UCSD-AML1 (cell line): ENCODE data around the gene SCEL.
"Not testable (repeated sequence)": the region's sequence is repeated elsewhere in the genome, so short reads cannot be mapped to it uniquely, and the experiment has no call there.

ENCODE experiments used
- DNase-seq: peaks from one replicate; lab custom pipeline; 2025; ENCODE audit not compliant: unreplicated experiment; lab: John Stamatoyannopoulos, UW

Gene SCEL

DNA sequence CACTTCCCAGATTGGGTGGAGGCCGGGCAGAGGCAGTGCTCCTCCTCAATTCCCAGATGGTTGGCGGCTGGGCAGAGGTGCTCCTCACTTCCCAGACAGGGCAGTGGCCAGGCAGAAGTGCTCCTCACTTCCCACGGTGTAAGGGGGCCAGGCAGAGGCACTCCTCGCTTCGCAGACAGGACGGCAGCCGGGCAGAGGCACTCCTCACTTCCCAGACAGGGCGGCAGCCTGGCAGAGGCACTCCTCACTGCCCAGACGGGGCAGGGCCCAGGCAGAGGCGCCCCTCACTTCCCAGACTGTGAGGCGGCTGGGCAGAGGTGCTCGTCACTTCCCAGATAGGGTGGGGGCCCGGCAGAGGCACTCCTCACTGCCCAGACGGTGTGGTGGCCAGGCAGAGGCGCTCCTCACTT lies 125.3 kb downstream of the SCEL start:
- no peak for DNase-seq

DNA sequence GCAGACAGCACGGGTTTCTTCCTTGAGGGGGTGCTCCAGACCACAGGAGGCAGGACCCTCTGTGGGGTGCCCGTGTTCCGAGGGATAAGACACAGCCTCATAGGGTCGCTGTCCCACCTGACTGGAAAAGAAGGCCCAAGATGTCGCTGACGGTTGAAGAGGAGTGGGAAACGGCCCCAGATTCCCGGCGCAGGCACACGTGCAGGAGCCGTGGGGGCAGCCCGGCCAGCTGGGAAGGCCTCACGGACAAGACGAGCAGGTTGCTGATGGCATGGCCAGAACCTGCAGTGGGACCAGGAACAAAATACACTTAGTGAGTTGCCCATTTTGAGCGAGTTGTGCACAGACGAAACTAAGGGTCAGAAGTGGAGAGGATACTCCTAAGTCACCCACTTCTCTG lies 126.8 kb downstream of the SCEL start:
- not testable (repeated sequence) for DNase-seq

DNA sequence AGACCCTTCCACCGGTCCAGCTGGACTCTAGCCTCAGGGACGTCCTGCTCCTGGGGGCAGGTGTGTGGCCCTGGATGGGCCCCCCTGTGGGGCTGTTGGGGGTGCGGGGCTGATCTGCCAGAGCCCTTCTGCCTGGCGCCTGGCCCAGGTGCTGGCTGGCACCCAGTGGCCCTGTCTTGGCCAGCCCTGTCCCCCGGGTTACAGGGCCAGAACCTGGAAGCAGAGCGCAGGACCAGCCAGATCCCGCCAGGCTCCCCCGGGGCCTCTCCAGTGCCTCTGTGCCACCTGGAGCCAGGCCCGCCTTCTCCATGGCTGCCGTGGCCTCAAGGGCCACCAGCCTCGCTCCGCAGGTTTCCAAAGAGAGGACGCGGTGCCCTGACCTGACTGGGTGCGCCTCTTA lies 127.3 kb downstream of the SCEL start:
- DNase-seq = not testable (repeated sequence)

DNA sequence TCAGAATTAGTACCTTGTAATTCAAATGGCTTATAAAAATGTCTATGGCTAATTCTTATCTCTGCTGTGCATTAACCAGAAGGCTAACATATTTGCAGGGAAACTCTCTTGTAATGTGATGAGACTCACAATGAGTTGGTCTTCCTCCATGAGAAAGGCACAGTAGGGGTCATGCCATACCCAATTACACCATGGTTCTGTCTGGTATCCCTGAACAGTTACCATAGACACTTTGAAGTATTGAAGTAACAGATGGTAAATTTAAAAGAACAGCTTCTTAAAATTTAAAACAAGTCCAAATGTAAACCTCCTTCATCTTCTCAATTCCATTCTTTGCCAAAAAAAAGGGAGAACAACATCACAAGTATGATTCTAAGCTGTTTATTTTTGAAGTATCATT lies 139.3 kb downstream of the SCEL start:
- no peak for DNase-seq

DNA sequence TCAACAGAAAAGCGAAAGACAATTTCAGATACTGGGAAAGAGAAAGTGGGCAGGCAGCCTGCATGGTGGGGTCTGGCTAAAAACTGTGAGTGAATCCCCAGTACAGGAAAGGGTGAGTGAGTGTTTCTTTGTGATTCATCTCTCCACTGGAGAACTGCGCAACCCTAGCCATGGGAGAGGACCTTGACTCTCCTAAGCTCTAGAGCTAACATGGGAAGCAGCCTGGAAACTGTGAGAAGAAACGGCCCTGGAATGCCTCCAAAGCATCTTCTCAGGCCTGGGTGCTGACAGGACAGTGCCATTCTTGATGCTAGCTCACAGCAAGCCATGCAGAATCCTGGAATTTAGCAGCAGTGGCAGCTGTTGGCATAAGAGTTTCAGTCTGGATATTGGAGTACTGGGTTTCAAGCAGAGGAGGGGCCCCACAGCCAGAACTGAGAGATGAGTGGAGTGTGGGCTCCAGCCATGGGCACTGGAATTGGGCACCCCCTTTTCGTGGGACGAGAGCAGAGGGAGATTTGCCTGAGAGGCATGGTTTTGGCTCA lies 143.3 kb downstream of the SCEL start:
- no peak for DNase-seq

DNA sequence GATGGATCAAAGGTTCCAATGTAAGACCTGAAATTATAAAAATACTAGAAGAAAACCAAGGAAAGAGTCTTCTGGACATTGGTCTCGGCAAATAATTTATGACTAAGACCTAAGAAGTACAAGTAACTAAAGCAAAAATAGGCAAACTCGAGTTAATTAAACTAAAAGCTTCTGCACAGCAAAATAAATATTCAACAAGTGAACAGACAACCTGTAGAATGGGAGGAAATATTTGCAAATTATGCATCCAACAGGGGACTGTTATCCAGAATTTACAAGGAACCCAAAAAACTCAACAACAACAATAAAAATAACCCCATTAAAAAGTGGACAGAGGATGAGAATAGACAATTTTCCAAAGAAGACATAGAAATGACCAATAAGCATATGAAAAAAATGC lies 152.3 kb downstream of the SCEL start:
- DNase-seq = no peak

DNA sequence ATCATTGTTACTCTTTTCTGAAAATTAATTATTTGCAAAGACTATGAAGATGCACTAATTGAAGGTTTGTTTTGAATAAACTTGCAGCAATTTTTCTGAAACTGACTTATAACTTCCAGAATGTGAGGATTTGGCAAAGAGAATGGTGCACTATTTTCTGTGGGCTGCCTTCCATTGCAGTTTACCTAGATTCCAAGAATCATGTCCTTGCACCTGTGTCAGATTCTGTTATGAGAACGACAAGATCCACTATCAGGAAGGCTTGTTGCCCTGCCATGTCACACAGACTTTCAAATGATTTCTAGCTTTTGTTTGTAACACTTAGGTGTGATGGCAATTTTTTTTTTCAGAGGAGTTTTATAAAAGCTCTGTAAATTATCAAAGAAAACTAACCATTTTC lies 156.4 kb downstream of the SCEL start:
- DNase-seq = no peak

DNA sequence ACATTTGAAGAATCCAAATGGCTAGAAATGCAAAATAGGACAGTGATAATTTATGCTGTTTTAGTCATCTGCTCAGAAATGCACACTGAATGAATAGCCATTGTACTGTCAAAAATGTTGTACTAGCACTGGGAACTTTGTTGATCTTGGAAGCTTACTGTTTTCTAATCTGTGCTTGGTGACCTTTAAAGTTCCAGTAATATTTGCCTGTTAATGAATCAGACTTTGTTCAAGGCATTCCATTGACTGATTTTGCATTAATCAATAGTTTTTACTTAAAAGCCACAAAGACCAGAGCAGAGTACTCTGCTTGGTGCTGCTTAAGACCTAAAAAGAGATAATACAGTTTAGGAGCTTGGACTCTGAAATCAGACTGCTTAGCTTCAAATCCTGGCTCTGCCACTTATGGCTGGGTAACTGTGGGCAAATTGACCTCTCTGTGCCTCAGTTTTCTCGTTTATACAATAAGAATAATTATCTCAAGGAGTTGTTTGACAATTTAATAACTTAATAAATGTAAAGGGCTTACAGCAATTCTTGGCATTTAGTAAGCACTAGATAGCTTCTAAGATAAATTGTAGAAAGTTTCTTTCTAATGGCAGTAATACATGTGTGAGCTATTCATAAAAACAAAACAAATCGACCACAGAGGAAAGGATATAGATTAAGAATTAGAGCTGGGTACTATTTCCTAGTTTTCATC lies 157.4 kb downstream of the SCEL start:
- DNase-seq = no peak

DNA sequence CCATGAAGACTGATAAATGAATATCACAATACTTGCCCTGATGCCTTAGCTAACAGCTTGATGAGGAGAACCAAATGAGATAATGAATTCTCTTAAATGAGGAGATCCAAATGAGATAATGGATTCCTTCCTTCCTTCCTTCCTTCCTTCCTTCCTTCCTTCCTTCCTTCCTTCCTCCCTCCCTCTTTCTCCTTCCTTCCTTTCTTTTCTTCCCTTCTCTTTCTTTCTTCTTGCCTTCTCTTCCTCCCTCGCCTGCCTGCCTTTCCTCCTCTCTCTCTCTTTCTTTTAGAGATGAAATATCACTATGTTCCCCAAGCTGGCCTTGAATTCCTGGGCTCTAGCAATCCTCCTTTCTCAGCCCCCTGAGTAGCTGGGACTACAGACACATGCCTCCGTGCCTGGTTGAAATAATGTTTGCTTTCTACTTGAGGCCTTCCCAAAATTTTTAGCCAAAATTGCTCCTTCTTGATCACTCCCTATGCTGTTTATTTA lies 158.0 kb downstream of the SCEL start:
- no peak for DNase-seq
